CD8-positive, alpha-beta memory T cell (primary cell): ENCODE data around the gene PNLIPRP2. TPM values are rescaled to one million over a fixed set of nuclear protein-coding genes. Genes with fewer than 3 reads are reported as not detected.

Experiments used
- CTCF ChIA-PET: fragments of 350-600 bp; sonication (Branson Sonifier 250); formaldehyde crosslinking; loops from one replicate; lab custom pipeline; 2021; ENCODE audit warnings: antibody characterized with exemption; lab: Charles Lee
- POLR2A ChIA-PET: fragments of 350-600 bp; sonication (Branson Sonifier 250); formaldehyde crosslinking; loops from one replicate; lab custom pipeline; 2021; ENCODE audit warnings: antibody characterized with exemption; lab: Charles Lee
- DNase-seq, 5 donors: peaks; one replicate each; pipeline versions ENCODE4 v3.0.0 to v3.0.0-alpha.2; 2020 to 2022; ENCODE audit warnings: mixed read lengths in 1 of 5
- H3K27ac ChIP-seq: one replicate; pipeline ENCODE4 v1.7.0; 2013; ENCODE audit warnings: low read depth, mild to moderate bottlenecking, low read length, moderate library complexity
- H3K27me3 ChIP-seq: 2 replicates; pipeline ENCODE4 v1.7.0; 2013; ENCODE audit warnings: low read length, mild to moderate bottlenecking; ENCODE audit not compliant: insufficient read depth, poor library complexity, severe bottlenecking
- H3K36me3 ChIP-seq: 2 replicates; pipeline ENCODE4 v1.7.0; 2013; ENCODE audit warnings: mild to moderate bottlenecking, low read length, moderate library complexity; ENCODE audit not compliant: insufficient read depth
- H3K4me1 ChIP-seq: 2 replicates; pipeline ENCODE4 v1.7.0; 2013; ENCODE audit warnings: mild to moderate bottlenecking, low read length, moderate library complexity; ENCODE audit not compliant: insufficient read depth
- H3K4me3 ChIP-seq: 2 replicates; pipeline ENCODE4 v1.7.0; 2013; ENCODE audit warnings: mild to moderate bottlenecking, low read length
- H3K9me3 ChIP-seq: 2 replicates; pipeline ENCODE4 v1.7.0; 2013; ENCODE audit warnings: mild to moderate bottlenecking, low read length
- H3K27ac Mint-ChIP-seq, 8 donors: one replicate each; pipeline ENCODE4 v1.8.0; 2020 to 2021; ENCODE audit warnings: mixed read lengths in 8 of 8, mild to moderate bottlenecking in 6 of 8, inconsistent platforms in 3 of 8, moderate library complexity in 3 of 8
- H3K27me3 Mint-ChIP-seq, 2 donors: one replicate each; pipeline ENCODE4 v1.8.0; 2020 to 2021; ENCODE audit warnings: mixed read lengths in 2 of 2, mild to moderate bottlenecking in 1 of 2, moderate library complexity in 1 of 2
- H3K36me3 Mint-ChIP-seq, 3 donors: one replicate each; pipeline ENCODE4 v1.8.0; 2020 to 2021; ENCODE audit warnings: mixed read lengths in 3 of 3, inconsistent platforms in 1 of 3, mild to moderate bottlenecking in 1 of 3
- H3K4me1 Mint-ChIP-seq, 3 donors: one replicate each; pipeline ENCODE4 v1.8.0; 2020 to 2021; ENCODE audit warnings: mixed read lengths in 3 of 3, inconsistent platforms in 1 of 3, mild to moderate bottlenecking in 1 of 3
- H3K4me3 Mint-ChIP-seq, 7 donors: one replicate each; pipeline ENCODE4 v1.8.0; 2020 to 2021; ENCODE audit warnings: mixed read lengths in 7 of 7, mild to moderate bottlenecking in 6 of 7, moderate library complexity in 4 of 7, inconsistent platforms in 2 of 7
- H3K9me3 Mint-ChIP-seq, 5 donors: one replicate each; pipeline ENCODE4 v1.8.0; 2020 to 2022; ENCODE audit warnings: mixed read lengths in 5 of 5, mild to moderate bottlenecking in 3 of 5, moderate library complexity in 2 of 5, inconsistent platforms in 1 of 5
- polyA plus RNA-seq: library from polyadenylated mRNA; unstranded; fragments of 300-500 nt; fragmentation: Illumina TruSeq; gene quantifications from one replicate; pipeline ENCODE4 v1.2.3, GENCODE V29; 2021
- total RNA-seq, 2 experiments: library from RNA; stranded (reverse); gene quantifications; one replicate each; pipeline ENCODE4 v1.2.3, GENCODE V29; 2021

PNLIPRP2 gene
- total and polyA plus RNA-seq, 3 experiments from 2014 or later = not detected

GRCh38 chr10:116594525-116595035 lies 26.2 kb upstream of the PNLIPRP2 start:
- no peaks in the 10 kb centered on the region for H3K4me1 Mint-ChIP-seq
- no peak for DNase-seq
- peaks cover 0 to 5% of the 10 kb centered on the region in 2 donors for H3K27me3 Mint-ChIP-seq
- Histone ChIP-seq H3K9me3 (no peaks in the 10 kb centered on the region), H3K4me1 (no peaks in the 10 kb centered on the region), H3K4me3 (no peak overlapping the region), H3K27ac (no peak overlapping the region), H3K27me3 (no peaks in the 10 kb centered on the region), H3K36me3 (no peaks in the 10 kb centered on the region)
- no peaks in the 10 kb centered on the region for H3K36me3 Mint-ChIP-seq
- ChIA-PET POLR2A (no interaction called here), CTCF (no interaction called here)
- H3K4me3 Mint-ChIP-seq = no peak overlapping the region
- peaks cover 0 to 5% (median 0%) of the 10 kb centered on the region in 5 donors for H3K9me3 Mint-ChIP-seq
- no peak overlapping the region for H3K27ac Mint-ChIP-seq

GRCh38 chr10:116596062-116596461 lies 24.7 kb upstream of the PNLIPRP2 start:
- Histone ChIP-seq H3K9me3 (no peaks in the 10 kb centered on the region), H3K36me3 (no peaks in the 10 kb centered on the region), H3K4me1 (no peaks in the 10 kb centered on the region), H3K27me3 (no peaks in the 10 kb centered on the region), H3K27ac (no peak overlapping the region), H3K4me3 (no peak overlapping the region)
- H3K27ac Mint-ChIP-seq = no peak overlapping the region
- H3K36me3 Mint-ChIP-seq = no peaks in the 10 kb centered on the region
- no peak for DNase-seq
- H3K4me3 Mint-ChIP-seq = no peak overlapping the region
- ChIA-PET CTCF (no interaction called here), POLR2A (no interaction called here)
- peaks cover 0 to 5% (median 0%) of the 10 kb centered on the region in 5 donors for H3K9me3 Mint-ChIP-seq
- H3K4me1 Mint-ChIP-seq = no peaks in the 10 kb centered on the region
- H3K27me3 Mint-ChIP-seq = peaks cover 0 to 5% of the 10 kb centered on the region in 2 donors

- H3K4me1 Mint-ChIP-seq = no peaks in the 10 kb centered on the region
- H3K9me3 Mint-ChIP-seq = peaks cover 0 to 5% (median 0%) of the 10 kb centered on the region in 5 donors
- Histone ChIP-seq H3K4me1 (no peaks in the 10 kb centered on the region), H3K4me3 (no peak overlapping the region), H3K9me3 (no peaks in the 10 kb centered on the region), H3K27me3 (no peaks in the 10 kb centered on the region), H3K27ac (no peak overlapping the region), H3K36me3 (no peaks in the 10 kb centered on the region)
- H3K27me3 Mint-ChIP-seq = peaks cover 0 to 3% of the 10 kb centered on the region in 2 donors
- no peaks in the 10 kb centered on the region for H3K36me3 Mint-ChIP-seq
- no peak overlapping the region for H3K4me3 Mint-ChIP-seq
- POLR2A ChIA-PET = no interaction called here
- no peak overlapping the region for H3K27ac Mint-ChIP-seq
- DNase-seq = no peak
- CTCF ChIA-PET = no interaction called here
These were observed 23.2 kb upstream of the PNLIPRP2 start for GRCh38 chr10:116597543-116597942.

- ChIA-PET CTCF (no interaction called here), POLR2A (no interaction called here)
- Mint-ChIP-seq H3K4me1 (no peaks in the 10 kb centered on the region), H3K27me3 (peaks cover 0 to 3% of the 10 kb centered on the region in 2 donors), H3K36me3 (no peaks in the 10 kb centered on the region), H3K9me3 (peaks cover 0 to 5% (median 0%) of the 10 kb centered on the region in 5 donors), H3K27ac (peak overlapping the region in 1 of 8 donors; percentile 6), H3K4me3 (no peak overlapping the region)
- no peaks in the 10 kb centered on the region for H3K36me3 ChIP-seq
- H3K4me1 ChIP-seq = no peaks in the 10 kb centered on the region
- no peaks in the 10 kb centered on the region for H3K27me3 ChIP-seq
- no peak overlapping the region for H3K4me3 ChIP-seq
- H3K9me3 ChIP-seq = no peaks in the 10 kb centered on the region
- no peak for DNase-seq
- no peak overlapping the region for H3K27ac ChIP-seq
These were observed 22.4 kb upstream of the PNLIPRP2 start for GRCh38 chr10:116598329-116598728.

- ChIA-PET CTCF (no interaction called here), POLR2A (no interaction called here)
- no peaks in the 10 kb centered on the region for H3K9me3 ChIP-seq
- H3K36me3 Mint-ChIP-seq = no peaks in the 10 kb centered on the region
- no peak overlapping the region for H3K27ac Mint-ChIP-seq
- H3K27me3 ChIP-seq = no peaks in the 10 kb centered on the region
- peaks cover 0 to 5% (median 0%) of the 10 kb centered on the region in 5 donors for H3K9me3 Mint-ChIP-seq
- no peak for DNase-seq
- H3K4me3 Mint-ChIP-seq = no peak overlapping the region
- no peak overlapping the region for H3K27ac ChIP-seq
- H3K4me3 ChIP-seq = no peak overlapping the region
- no peaks in the 10 kb centered on the region for H3K36me3 ChIP-seq
- H3K27me3 Mint-ChIP-seq = peaks cover 0 to 3% of the 10 kb centered on the region in 2 donors
- no peaks in the 10 kb centered on the region for H3K4me1 Mint-ChIP-seq
- no peaks in the 10 kb centered on the region for H3K4me1 ChIP-seq
These were observed 20.8 kb upstream of the PNLIPRP2 start for GRCh38 chr10:116599991-116600390.

GRCh38 chr10:116602648-116603400 lies 17.9 kb upstream of the PNLIPRP2 start:
- Histone ChIP-seq H3K27me3 (no peaks in the 10 kb centered on the region), H3K36me3 (no peaks in the 10 kb centered on the region), H3K4me1 (no peaks in the 10 kb centered on the region), H3K9me3 (no peaks in the 10 kb centered on the region), H3K4me3 (no peak overlapping the region), H3K27ac (no peak overlapping the region)
- H3K36me3 Mint-ChIP-seq = no peaks in the 10 kb centered on the region
- CTCF ChIA-PET = no interaction called here
- H3K4me3 Mint-ChIP-seq = no peak overlapping the region
- POLR2A ChIA-PET = no interaction called here
- peaks cover 0 to 5% (median 2%) of the 10 kb centered on the region in 5 donors for H3K9me3 Mint-ChIP-seq
- H3K4me1 Mint-ChIP-seq = no peaks in the 10 kb centered on the region
- no peak for DNase-seq
- H3K27me3 Mint-ChIP-seq = peaks cover 0 to 4% of the 10 kb centered on the region in 2 donors
- H3K27ac Mint-ChIP-seq = no peak overlapping the region

GRCh38 chr10:116606061-116606483 lies 14.7 kb upstream of the PNLIPRP2 start:
- no peaks in the 10 kb centered on the region for H3K27me3 ChIP-seq
- H3K36me3 Mint-ChIP-seq = no peaks in the 10 kb centered on the region
- ChIA-PET POLR2A (no interaction called here), CTCF (no interaction called here)
- H3K4me1 ChIP-seq = no peaks in the 10 kb centered on the region
- H3K9me3 Mint-ChIP-seq = peaks cover 0 to 5% (median 2%) of the 10 kb centered on the region in 5 donors
- no peak overlapping the region for H3K4me3 Mint-ChIP-seq
- H3K4me1 Mint-ChIP-seq = no peaks in the 10 kb centered on the region
- H3K36me3 ChIP-seq = no peaks in the 10 kb centered on the region
- peaks cover 3 to 4% of the 10 kb centered on the region in 2 donors for H3K27me3 Mint-ChIP-seq
- H3K9me3 ChIP-seq = no peaks in the 10 kb centered on the region
- H3K27ac ChIP-seq = no peak overlapping the region
- no peak overlapping the region for H3K27ac Mint-ChIP-seq
- DNase-seq = no peak
- H3K4me3 ChIP-seq = no peak overlapping the region

GRCh38 chr10:116607336-116607735 lies 13.4 kb upstream of the PNLIPRP2 start:
- H3K27ac Mint-ChIP-seq = no peak overlapping the region
- Histone ChIP-seq H3K4me3 (no peak overlapping the region), H3K27ac (no peak overlapping the region), H3K4me1 (no peaks in the 10 kb centered on the region), H3K27me3 (no peaks in the 10 kb centered on the region), H3K9me3 (no peaks in the 10 kb centered on the region), H3K36me3 (no peaks in the 10 kb centered on the region)
- H3K4me3 Mint-ChIP-seq = no peak overlapping the region
- ChIA-PET CTCF (no interaction called here), POLR2A (no interaction called here)
- no peaks in the 10 kb centered on the region for H3K36me3 Mint-ChIP-seq
- H3K4me1 Mint-ChIP-seq = no peaks in the 10 kb centered on the region
- peaks cover 3 to 7% of the 10 kb centered on the region in 2 donors for H3K27me3 Mint-ChIP-seq
- H3K9me3 Mint-ChIP-seq = peaks cover 0 to 5% (median 2%) of the 10 kb centered on the region in 5 donors
- DNase-seq = no peak
